Adipose tissue (tissue), 3 donors: ENCODE data around the gene PDE11A. TPM values are rescaled to one million over a fixed set of nuclear protein-coding genes. Genes with fewer than 3 reads are reported as not detected.

Source experiments
- H3K27ac ChIP-seq: one replicate; pipeline ENCODE4 v1.5.1; 2013; ENCODE audit warnings: low read depth, low read length
- WGBS, 3 donors: extraction: QIAGEN DNeasy Blood & Tissue Kit; methylation state at CpG; one replicate each; pipeline ENCODE4 v1.1.7; 2013; 5-methylcytosine and 5-hydroxymethylcytosine counted together
- polyA plus RNA-seq, 3 donors: library from polyadenylated mRNA; stranded (reverse); fragments of 200-250 nt; gene quantifications; one replicate each; pipeline ENCODE4 v1.2.3, GENCODE V29; 2013
- donor health status: healthy with polysubstance abuse.
- donor health status: Bipolar disorder and iron deficiency.
- donor health status: healthy.

The PDE11A gene
- polyA plus RNA-seq, 3 donors = 0.11 to 0.72 (median 0.27) TPM

- no peak overlapping the region for H3K27ac ChIP-seq
- WGBS, 3 donors = 96 to 97% (median 96%) methylated on average over 2 of the region's 2 CpGs
Measured at GRCh38 chr2:177708106-177708505, 364.5 kb downstream of the PDE11A start.

GRCh38 chr2:177705511-177706173, 366.9 kb downstream of the PDE11A start:
- H3K27ac ChIP-seq = no peak overlapping the region
- WGBS, 3 donors = 85 to 98% (median 94%) methylated on average over 4 of the region's 4 CpGs

- no peak overlapping the region for H3K27ac ChIP-seq
- 97 to 100% (median 100%) methylated on average over 1 of the region's 1 CpG for WGBS, 3 donors
Measured at GRCh38 chr2:177703159-177703558, 369.4 kb downstream of the PDE11A start.

- 75 to 76% (median 76%) methylated on average over 3 of the region's 3 CpGs for WGBS, 3 donors
- no peak overlapping the region for H3K27ac ChIP-seq
Measured at GRCh38 chr2:177698281-177698680, 374.3 kb downstream of the PDE11A start.

- H3K27ac ChIP-seq = no peak overlapping the region
Measured at GRCh38 chr2:177694348-177694747, 378.2 kb downstream of the PDE11A start.

- WGBS, 3 donors = 47 to 60% (median 56%) methylated on average over 7 of the region's 7 CpGs
- H3K27ac ChIP-seq = no peak overlapping the region
Measured at GRCh38 chr2:177693658-177694339, 378.8 kb downstream of the PDE11A start.

- H3K27ac ChIP-seq = no peak overlapping the region
- WGBS, 3 donors = 89 to 95% (median 92%) methylated on average over 4 of the region's 4 CpGs
Measured at GRCh38 chr2:177692783-177693269, 379.8 kb downstream of the PDE11A start.

- WGBS, 3 donors = 24 to 66% (median 63%) methylated on average over 2 of the region's 2 CpGs
- no peak overlapping the region for H3K27ac ChIP-seq
Measured at GRCh38 chr2:177692042-177692782, 380.4 kb downstream of the PDE11A start.

- H3K27ac ChIP-seq = no peak overlapping the region
- WGBS, 3 donors = 0% methylated on average over 1 of the region's 1 CpG
Measured at GRCh38 chr2:177691177-177691576, 381.4 kb downstream of the PDE11A start.

- H3K27ac ChIP-seq = no peak overlapping the region
- 40 to 66% (median 53%) methylated on average over 4 of the region's 4 CpGs for WGBS, 3 donors
Measured at GRCh38 chr2:177689623-177690022, 383.0 kb downstream of the PDE11A start.

GRCh38 chr2:177688844-177689243, 383.7 kb downstream of the PDE11A start:
- H3K27ac ChIP-seq = no peak overlapping the region
- 93 to 97% (median 93%) methylated on average over 5 of the region's 5 CpGs for WGBS, 3 donors

GRCh38 chr2:177683661-177684069, 388.9 kb downstream of the PDE11A start:
- 71 to 76% (median 74%) methylated on average over 2 of the region's 2 CpGs for WGBS, 3 donors
- H3K27ac ChIP-seq = no peak overlapping the region

- WGBS, 3 donors = 81 to 85% (median 84%) methylated on average over 9 of the region's 9 CpGs
- no peak overlapping the region for H3K27ac ChIP-seq
Measured at GRCh38 chr2:177682836-177683660, 389.5 kb downstream of the PDE11A start.

- no peak overlapping the region for H3K27ac ChIP-seq
- WGBS, 3 donors = 89 to 97% (median 94%) methylated on average over 2 of the region's 2 CpGs
Measured at GRCh38 chr2:177682006-177682405, 390.6 kb downstream of the PDE11A start.

GRCh38 chr2:177680866-177681712, 391.5 kb downstream of the PDE11A start:
- H3K27ac ChIP-seq = no peak overlapping the region
- 93 to 94% (median 93%) methylated on average over 6 of the region's 6 CpGs for WGBS, 3 donors

GRCh38 chr2:177679611-177680605, 392.7 kb downstream of the PDE11A start:
- H3K27ac ChIP-seq = no peak overlapping the region
- WGBS, 3 donors = 67 to 87% (median 76%) methylated on average over 6 of the region's 6 CpGs
